HEK293 (cell line): ENCODE measurements around the gene E4F1.

Source experiments
- CTCF ChIA-PET: fragments of 350-600 bp; formaldehyde crosslinking; extraction: SDS; loops from one replicate; lab custom pipeline; 2021; ENCODE audit warnings: antibody characterized with exemption; lab: Yijun Ruan, JAX
- POLR2A ChIA-PET: fragments of 300-600 bp; formaldehyde crosslinking; extraction: SDS; loops from one replicate; lab custom pipeline; 2020; ENCODE audit warnings: antibody characterized with exemption, inconsistent platforms; lab: Yijun Ruan, JAX
- H3K27ac ChIP-seq: fragments of 200-500 bp; sonication (Bioruptor generic); 2 replicates; pipeline ENCODE4 v1.5.1; 2014; ENCODE audit warnings: low read depth, low read length, control low read depth, inconsistent platforms; ENCODE audit errors: extremely low read depth
- H3K36me3 ChIP-seq, 2 experiments: fragments of 200-500 bp in 1 of 2; sonication (Bioruptor generic) in 1 of 2; 1 replicate in 1 of 2; 2 replicates in 1 of 2; pipeline ENCODE4 v1.5.1; 2014 to 2017; ENCODE audit warnings: inconsistent platforms in 2 of 2, low read length in 2 of 2; ENCODE audit not compliant: control insufficient read depth in 2 of 2, insufficient read depth in 1 of 2
- H3K4me1 ChIP-seq: fragments of 200-500 bp; sonication (Bioruptor generic); 2 replicates; pipeline ENCODE4 v1.5.1; 2014; ENCODE audit warnings: mild to moderate bottlenecking, low read length, inconsistent platforms; ENCODE audit not compliant: control insufficient read depth, insufficient read depth
- H3K4me3 ChIP-seq: 2 replicates; pipeline ENCODE4 v1.5.1; 2011; ENCODE audit warnings: low read depth, mild to moderate bottlenecking, control low read depth, low read length, moderate library complexity
- H3K9me3 ChIP-seq: fragments of 200-500 bp; sonication (Bioruptor generic); 2 replicates; pipeline ENCODE4 v1.5.1; 2014; ENCODE audit warnings: low read depth, low read length, inconsistent platforms; ENCODE audit not compliant: control insufficient read depth, insufficient read depth
- GLIS1 ChIP-seq: fragments of 450-650 bp; formaldehyde crosslinking; IDR thresholded peaks from 2 replicates; pipeline ENCODE4 v1.5.1; 2016; ENCODE audit warnings: missing biosample characterization, missing genetic modification characterization
- KLF7 ChIP-seq: fragments of 450-650 bp; formaldehyde crosslinking; IDR thresholded peaks from 2 replicates; pipeline ENCODE4 v1.5.1; 2016; ENCODE audit warnings: missing biosample characterization, missing genetic modification characterization, borderline replicate concordance
- KLF9 ChIP-seq: fragments of 450-650 bp; formaldehyde crosslinking; IDR thresholded peaks from 2 replicates; pipeline ENCODE4 v1.5.1; 2016; ENCODE audit warnings: missing biosample characterization, missing genetic modification characterization, low read depth
- OSR2 ChIP-seq: fragments of 450-650 bp; formaldehyde crosslinking; IDR thresholded peaks from 2 replicates; pipeline ENCODE4 v1.5.1; 2016; ENCODE audit warnings: missing biosample characterization, missing genetic modification characterization
- RBAK ChIP-seq: fragments of 450-650 bp; formaldehyde crosslinking; IDR thresholded peaks from 2 replicates; pipeline ENCODE4 v1.5.1; 2016; ENCODE audit warnings: missing biosample characterization, missing genetic modification characterization
- SCRT1 ChIP-seq: fragments of 450-650 bp; formaldehyde crosslinking; IDR thresholded peaks from 2 replicates; pipeline ENCODE4 v1.5.1; 2016; ENCODE audit warnings: missing biosample characterization, missing genetic modification characterization, borderline replicate concordance
- SP2 ChIP-seq: fragments of 450-650 bp; formaldehyde crosslinking; IDR thresholded peaks from 2 replicates; pipeline ENCODE4 v1.5.1; 2016; ENCODE audit warnings: missing biosample characterization, missing genetic modification characterization
- ZBTB17 ChIP-seq: fragments of 450-650 bp; formaldehyde crosslinking; IDR thresholded peaks from 2 replicates; pipeline ENCODE4 v1.5.1; 2016; ENCODE audit warnings: missing biosample characterization, missing genetic modification characterization
- ZFP3 ChIP-seq: fragments of 450-650 bp; formaldehyde crosslinking; IDR thresholded peaks from 2 replicates; pipeline ENCODE4 v1.5.1; 2016; ENCODE audit warnings: low read depth, missing biosample characterization, missing genetic modification characterization
- ZNF121 ChIP-seq: fragments of 450-650 bp; formaldehyde crosslinking; IDR thresholded peaks from 2 replicates; pipeline ENCODE4 v1.5.1; 2016; ENCODE audit warnings: missing biosample characterization, missing genetic modification characterization
- ZNF174 ChIP-seq: fragments of 450-650 bp; formaldehyde crosslinking; IDR thresholded peaks from 2 replicates; pipeline ENCODE4 v1.5.0; 2017; ENCODE audit warnings: missing biosample characterization, mild to moderate bottlenecking, missing genetic modification characterization
- ZNF23 ChIP-seq: fragments of 450-650 bp; formaldehyde crosslinking; IDR thresholded peaks from 2 replicates; pipeline ENCODE4 v1.5.1; 2016; ENCODE audit warnings: missing biosample characterization, missing genetic modification characterization, borderline replicate concordance
- ZNF302 ChIP-seq: fragments of 450-650 bp; formaldehyde crosslinking; IDR thresholded peaks from 2 replicates; pipeline ENCODE4 v1.5.1; 2016; ENCODE audit warnings: missing biosample characterization, missing genetic modification characterization, low read depth
- ZNF501 ChIP-seq: fragments of 450-650 bp; formaldehyde crosslinking; IDR thresholded peaks from 2 replicates; pipeline ENCODE4 v1.5.1; 2016; ENCODE audit warnings: missing biosample characterization, missing genetic modification characterization
- ZNF548 ChIP-seq: fragments of 450-650 bp; formaldehyde crosslinking; IDR thresholded peaks from 2 replicates; pipeline ENCODE4 v1.5.1; 2016; ENCODE audit warnings: missing biosample characterization, missing genetic modification characterization
- ZNF626 ChIP-seq: fragments of 450-650 bp; sonication (Bioruptor Pico); formaldehyde crosslinking; IDR thresholded peaks from 2 replicates; pipeline ENCODE4 v1.5.1; 2018; ENCODE audit warnings: missing biosample characterization, missing genetic modification characterization, inconsistent platforms
- ZNF654 ChIP-seq: fragments of 450-650 bp; formaldehyde crosslinking; IDR thresholded peaks from 2 replicates; pipeline ENCODE4 v1.5.1; 2016; ENCODE audit warnings: low read depth, missing biosample characterization, missing genetic modification characterization
- ZNF658 ChIP-seq: fragments of 450-650 bp; formaldehyde crosslinking; IDR thresholded peaks from 2 replicates; pipeline ENCODE4; 2016; ENCODE audit warnings: missing biosample characterization, missing genetic modification characterization
- ZNF76 ChIP-seq: fragments of 450-650 bp; formaldehyde crosslinking; IDR thresholded peaks from 2 replicates; pipeline ENCODE4; 2016; ENCODE audit warnings: low read depth, missing biosample characterization, missing genetic modification characterization, borderline replicate concordance
- ZNF830 ChIP-seq: fragments of 450-650 bp; IDR thresholded peaks from 2 replicates; pipeline ENCODE4 v1.5.0; 2018; ENCODE audit warnings: missing biosample characterization, missing genetic modification characterization, low read depth, mild to moderate bottlenecking, moderate library complexity
- TF ChIP-seq, protein P1 (sequence below): fragments of 450-650 bp; formaldehyde crosslinking; IDR thresholded peaks from 2 replicates; pipeline ENCODE4 v1.5.1; 2016; ENCODE audit warnings: missing biosample characterization, missing genetic modification characterization
- TF ChIP-seq, protein P2 (sequence below): fragments of 450-650 bp; formaldehyde crosslinking; IDR thresholded peaks from 2 replicates; pipeline ENCODE4 v1.5.1; 2017; ENCODE audit warnings: missing biosample characterization, missing genetic modification characterization
- TF ChIP-seq, protein P3 (sequence below): fragments of 450-650 bp; formaldehyde crosslinking; IDR thresholded peaks from 2 replicates; pipeline ENCODE4 v1.5.1; 2016; ENCODE audit warnings: missing biosample characterization, missing genetic modification characterization
- TF ChIP-seq, protein P4 (sequence below): fragments of 450-650 bp; formaldehyde crosslinking; IDR thresholded peaks from 2 replicates; pipeline ENCODE4 v1.5.1; 2016; ENCODE audit warnings: missing biosample characterization, missing genetic modification characterization
- TF ChIP-seq, protein P5 (sequence below): fragments of 450-650 bp; formaldehyde crosslinking; IDR thresholded peaks from 2 replicates; pipeline ENCODE4 v1.5.1; 2016; ENCODE audit warnings: missing biosample characterization, missing genetic modification characterization
- TF ChIP-seq, protein P6 (sequence below): fragments of 450-650 bp; formaldehyde crosslinking; IDR thresholded peaks from 2 replicates; pipeline ENCODE4 v1.5.1; 2016; ENCODE audit warnings: missing biosample characterization, missing genetic modification characterization

E4F1 gene

DNA sequence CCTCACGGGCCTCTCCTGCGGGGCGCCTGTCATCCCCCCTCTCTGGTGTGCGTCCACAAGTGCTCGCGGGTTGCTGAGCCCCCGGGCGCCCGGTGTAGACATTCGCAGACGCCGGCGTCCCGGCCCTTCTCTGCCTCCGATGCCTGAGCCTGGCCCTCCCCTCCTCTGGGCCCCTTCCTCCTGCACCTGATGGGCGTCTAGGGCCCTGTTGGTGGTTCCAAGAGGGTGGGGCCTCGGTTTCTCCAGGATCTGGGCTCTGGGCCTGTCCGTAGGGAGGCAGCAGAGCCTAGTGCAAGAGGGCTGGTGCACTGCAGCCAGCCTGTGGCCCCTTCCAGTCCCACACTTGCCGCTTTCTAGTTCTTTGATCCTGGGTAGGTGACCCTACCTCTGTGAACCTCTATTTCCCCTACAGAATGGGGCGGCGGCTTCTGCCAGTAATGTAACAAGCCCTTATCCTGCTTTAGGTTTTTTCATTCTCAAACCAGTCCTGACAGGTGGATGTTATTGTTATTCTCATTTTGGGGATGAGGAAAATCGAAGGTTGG lies 623 bp downstream of the E4F1 start:
- CTCF ChIA-PET, result interaction anchor here (0.6 to 1.0 kb wide), 2 partner anchors 29 to 220 kb away, joined by 3 read pairs; no protein-coding TSS in a partner anchor
- peaks cover 0 to 25% of the 10 kb centered on the region in 2 experiments; a peak in 2 of 3 replicates for H3K36me3 ChIP-seq
- POLR2A ChIA-PET, result interaction anchor here (1.2 to 2.6 kb wide), 5 partner anchors 8 to 259 kb away, joined by 3 to 19 read pairs (median 6); partner anchors contain the start of genes ECI1 and RPS2
- H3K4me1 ChIP-seq, result 0 out of 2 replicates have a peak, but pooled peaks cover 2% of the 10 kb centered on the region
- H3K9me3 ChIP-seq, result no peaks in the 10 kb centered on the region
- H3K27ac ChIP-seq, result peak overlapping the region; percentile 94
- H3K4me3 ChIP-seq, result peak overlapping the region; percentile 96
- TF ChIP-seq GLIS1 (tag by site-specific recombination), result no peak
- no peak for TF ChIP-seq ZNF658 (tag by site-specific recombination)
- no peak for TF ChIP-seq ZNF23 (tag by site-specific recombination)
- TF ChIP-seq, protein P1, sequence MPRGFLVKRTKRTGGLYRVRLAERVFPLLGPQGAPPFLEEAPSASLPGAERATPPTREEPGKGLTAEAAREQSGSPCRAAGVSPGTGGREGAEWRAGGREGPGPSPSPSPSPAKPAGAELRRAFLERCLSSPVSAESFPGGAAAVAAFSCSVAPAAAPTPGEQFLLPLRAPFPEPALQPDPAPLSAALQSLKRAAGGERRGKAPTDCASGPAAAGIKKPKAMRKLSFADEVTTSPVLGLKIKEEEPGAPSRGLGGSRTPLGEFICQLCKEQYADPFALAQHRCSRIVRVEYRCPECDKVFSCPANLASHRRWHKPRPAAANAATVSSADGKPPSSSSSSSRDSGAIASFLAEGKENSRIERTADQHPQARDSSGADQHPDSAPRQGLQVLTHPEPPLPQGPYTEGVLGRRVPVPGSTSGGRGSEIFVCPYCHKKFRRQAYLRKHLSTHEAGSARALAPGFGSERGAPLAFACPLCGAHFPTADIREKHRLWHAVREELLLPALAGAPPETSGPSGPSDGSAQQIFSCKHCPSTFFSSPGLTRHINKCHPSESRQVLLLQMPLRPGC (tag by site-specific recombination), result 0 out of 2 replicates have a peak, but pooled peaks have one; percentile 4
- no peak for TF ChIP-seq KLF9 (tag by site-specific recombination)
- TF ChIP-seq RBAK (tag by site-specific recombination), result no peak
- TF ChIP-seq ZNF548 (tag by site-specific recombination), result no peak
- TF ChIP-seq SCRT1 (tag by site-specific recombination), result peak; percentile 65; the same call in 1 of the 2 replicates
- TF ChIP-seq, protein P2, sequence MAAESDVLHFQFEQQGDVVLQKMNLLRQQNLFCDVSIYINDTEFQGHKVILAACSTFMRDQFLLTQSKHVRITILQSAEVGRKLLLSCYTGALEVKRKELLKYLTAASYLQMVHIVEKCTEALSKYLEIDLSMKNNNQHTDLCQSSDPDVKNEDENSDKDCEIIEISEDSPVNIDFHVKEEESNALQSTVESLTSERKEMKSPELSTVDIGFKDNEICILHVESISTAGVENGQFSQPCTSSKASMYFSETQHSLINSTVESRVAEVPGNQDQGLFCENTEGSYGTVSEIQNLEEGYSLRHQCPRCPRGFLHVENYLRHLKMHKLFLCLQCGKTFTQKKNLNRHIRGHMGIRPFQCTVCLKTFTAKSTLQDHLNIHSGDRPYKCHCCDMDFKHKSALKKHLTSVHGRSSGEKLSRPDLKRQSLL (tag by site-specific recombination), result peak; percentile 23; the same call in 1 of the 2 replicates
- TF ChIP-seq ZNF654 (tag by site-specific recombination), result peak; percentile 37
- TF ChIP-seq, protein P3, sequence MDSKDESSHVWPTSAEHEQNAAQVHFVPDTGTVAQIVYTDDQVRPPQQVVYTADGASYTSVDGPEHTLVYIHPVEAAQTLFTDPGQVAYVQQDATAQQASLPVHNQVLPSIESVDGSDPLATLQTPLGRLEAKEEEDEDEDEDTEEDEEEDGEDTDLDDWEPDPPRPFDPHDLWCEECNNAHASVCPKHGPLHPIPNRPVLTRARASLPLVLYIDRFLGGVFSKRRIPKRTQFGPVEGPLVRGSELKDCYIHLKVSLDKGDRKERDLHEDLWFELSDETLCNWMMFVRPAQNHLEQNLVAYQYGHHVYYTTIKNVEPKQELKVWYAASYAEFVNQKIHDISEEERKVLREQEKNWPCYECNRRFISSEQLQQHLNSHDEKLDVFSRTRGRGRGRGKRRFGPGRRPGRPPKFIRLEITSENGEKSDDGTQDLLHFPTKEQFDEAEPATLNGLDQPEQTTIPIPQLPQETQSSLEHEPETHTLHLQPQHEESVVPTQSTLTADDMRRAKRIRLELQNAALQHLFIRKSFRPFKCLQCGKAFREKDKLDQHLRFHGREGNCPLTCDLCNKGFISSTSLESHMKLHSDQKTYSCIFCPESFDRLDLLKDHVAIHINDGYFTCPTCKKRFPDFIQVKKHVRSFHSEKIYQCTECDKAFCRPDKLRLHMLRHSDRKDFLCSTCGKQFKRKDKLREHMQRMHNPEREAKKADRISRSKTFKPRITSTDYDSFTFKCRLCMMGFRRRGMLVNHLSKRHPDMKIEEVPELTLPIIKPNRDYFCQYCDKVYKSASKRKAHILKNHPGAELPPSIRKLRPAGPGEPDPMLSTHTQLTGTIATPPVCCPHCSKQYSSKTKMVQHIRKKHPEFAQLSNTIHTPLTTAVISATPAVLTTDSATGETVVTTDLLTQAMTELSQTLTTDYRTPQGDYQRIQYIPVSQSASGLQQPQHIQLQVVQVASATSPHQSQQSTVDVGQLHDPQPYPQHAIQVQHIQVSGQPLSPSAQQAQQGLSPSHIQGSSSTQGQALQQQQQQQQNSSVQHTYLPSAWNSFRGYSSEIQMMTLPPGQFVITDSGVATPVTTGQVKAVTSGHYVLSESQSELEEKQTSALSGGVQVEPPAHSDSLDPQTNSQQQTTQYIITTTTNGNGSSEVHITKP, result no peak
- TF ChIP-seq ZFP3 (tag by site-specific recombination), result no peak
- no peak for TF ChIP-seq ZNF626 (tag by site-specific recombination)
- TF ChIP-seq, protein P4, sequence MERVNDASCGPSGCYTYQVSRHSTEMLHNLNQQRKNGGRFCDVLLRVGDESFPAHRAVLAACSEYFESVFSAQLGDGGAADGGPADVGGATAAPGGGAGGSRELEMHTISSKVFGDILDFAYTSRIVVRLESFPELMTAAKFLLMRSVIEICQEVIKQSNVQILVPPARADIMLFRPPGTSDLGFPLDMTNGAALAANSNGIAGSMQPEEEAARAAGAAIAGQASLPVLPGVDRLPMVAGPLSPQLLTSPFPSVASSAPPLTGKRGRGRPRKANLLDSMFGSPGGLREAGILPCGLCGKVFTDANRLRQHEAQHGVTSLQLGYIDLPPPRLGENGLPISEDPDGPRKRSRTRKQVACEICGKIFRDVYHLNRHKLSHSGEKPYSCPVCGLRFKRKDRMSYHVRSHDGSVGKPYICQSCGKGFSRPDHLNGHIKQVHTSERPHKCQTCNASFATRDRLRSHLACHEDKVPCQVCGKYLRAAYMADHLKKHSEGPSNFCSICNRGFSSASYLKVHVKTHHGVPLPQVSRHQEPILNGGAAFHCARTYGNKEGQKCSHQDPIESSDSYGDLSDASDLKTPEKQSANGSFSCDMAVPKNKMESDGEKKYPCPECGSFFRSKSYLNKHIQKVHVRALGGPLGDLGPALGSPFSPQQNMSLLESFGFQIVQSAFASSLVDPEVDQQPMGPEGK, result peak; percentile 7; the same call in 1 of the 2 replicates
- peak; percentile 4; the same call in 1 of the 2 replicates for TF ChIP-seq ZBTB17 (tag by site-specific recombination)
- no peak for TF ChIP-seq ZNF174 (tag by site-specific recombination)
- no peak for TF ChIP-seq OSR2 (tag by site-specific recombination)
- TF ChIP-seq KLF7 (tag by site-specific recombination), result peak; percentile 31; the same call in 1 of the 2 replicates
- no peak for TF ChIP-seq ZNF76 (tag by site-specific recombination)
- peak; percentile 52; the same call in 1 of the 2 replicates for TF ChIP-seq ZNF501 (tag by site-specific recombination)
- TF ChIP-seq, protein P5, sequence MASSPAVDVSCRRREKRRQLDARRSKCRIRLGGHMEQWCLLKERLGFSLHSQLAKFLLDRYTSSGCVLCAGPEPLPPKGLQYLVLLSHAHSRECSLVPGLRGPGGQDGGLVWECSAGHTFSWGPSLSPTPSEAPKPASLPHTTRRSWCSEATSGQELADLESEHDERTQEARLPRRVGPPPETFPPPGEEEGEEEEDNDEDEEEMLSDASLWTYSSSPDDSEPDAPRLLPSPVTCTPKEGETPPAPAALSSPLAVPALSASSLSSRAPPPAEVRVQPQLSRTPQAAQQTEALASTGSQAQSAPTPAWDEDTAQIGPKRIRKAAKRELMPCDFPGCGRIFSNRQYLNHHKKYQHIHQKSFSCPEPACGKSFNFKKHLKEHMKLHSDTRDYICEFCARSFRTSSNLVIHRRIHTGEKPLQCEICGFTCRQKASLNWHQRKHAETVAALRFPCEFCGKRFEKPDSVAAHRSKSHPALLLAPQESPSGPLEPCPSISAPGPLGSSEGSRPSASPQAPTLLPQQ (tag by site-specific recombination), result peak; percentile 41; the same call in 1 of the 2 replicates
- TF ChIP-seq ZNF121 (tag by site-specific recombination), result peak; percentile 97
- no peak for TF ChIP-seq ZNF302 (tag by site-specific recombination)
- TF ChIP-seq ZNF830, result no peak
- TF ChIP-seq, protein P6, sequence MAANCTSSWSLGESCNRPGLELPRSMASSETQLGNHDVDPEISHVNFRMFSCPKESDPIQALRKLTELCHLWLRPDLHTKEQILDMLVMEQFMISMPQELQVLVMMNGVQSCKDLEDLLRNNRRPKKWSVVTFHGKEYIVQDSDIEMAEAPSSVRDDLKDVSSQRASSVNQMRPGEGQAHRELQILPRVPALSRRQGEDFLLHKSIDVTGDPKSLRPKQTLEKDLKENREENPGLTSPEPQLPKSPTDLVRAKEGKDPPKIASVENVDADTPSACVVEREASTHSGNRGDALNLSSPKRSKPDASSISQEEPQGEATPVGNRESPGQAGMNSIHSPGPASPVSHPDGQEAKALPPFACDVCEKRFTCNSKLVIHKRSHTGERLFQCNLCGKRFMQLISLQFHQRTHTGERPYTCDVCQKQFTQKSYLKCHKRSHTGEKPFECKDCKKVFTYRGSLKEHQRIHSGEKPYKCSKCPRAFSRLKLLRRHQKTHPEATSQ (tag by site-specific recombination), result no peak
- peak; percentile 66 for TF ChIP-seq SP2 (tag by site-specific recombination)
